H1 (cell line): Measurements from ENCODE around the gene GBP6. TPM values are rescaled to one million over a fixed set of nuclear protein-coding genes. Genes with fewer than 3 reads are reported as not detected.
A peak's percentile ranks its signal among the peaks of the same experiment; 100 is the strongest.

Source experiments
- CTCF ChIA-PET: fragments of 300-600 bp; sonication (Branson Sonifier 250); formaldehyde crosslinking; loops from one replicate; lab custom pipeline; 2021; ENCODE audit not compliant: partially characterized antibody; lab: Charles Lee
- POLR2A ChIA-PET: fragments of 300-600 bp; sonication (Branson Sonifier 250); formaldehyde crosslinking; loops from one replicate; lab custom pipeline; 2021; ENCODE audit warnings: inconsistent platforms; ENCODE audit not compliant: partially characterized antibody; lab: Charles Lee
- DNase-seq, 2 experiments: peaks; one replicate each; pipeline versions ENCODE4 v3.0.0 to v3.0.0-alpha.2; 2010 to 2022; ENCODE audit warnings: low spot score in 2 of 2, low read depth in 1 of 2, mixed read lengths in 1 of 2
- FAIRE-seq: peaks from 2 replicates; lab custom pipeline; 2011; peaks lifted over from hg19 to GRCh38; lab: Jason Lieb, UNC
- H2AFZ ChIP-seq: 2 replicates; pipeline ENCODE4 v1.8.1; 2012; ENCODE audit warnings: low read length, inconsistent platforms
- H2AK5ac ChIP-seq: 2 replicates; pipeline ENCODE4 v1.6.1; 2013; ENCODE audit warnings: low read depth, low read length
- H2BK120ac ChIP-seq: replicated peaks from 2 replicates; pipeline ENCODE3; 2013; ENCODE audit warnings: low read depth, low read length, inconsistent platforms
- H2BK12ac ChIP-seq: 2 replicates; pipeline ENCODE4 v1.6.1; 2013; ENCODE audit warnings: low read depth, low read length
- H2BK15ac ChIP-seq: 2 replicates; pipeline ENCODE4 v1.6.1; 2013; ENCODE audit warnings: low read length
- H2BK20ac ChIP-seq: 2 replicates; pipeline ENCODE4 v1.6.1; 2013; ENCODE audit warnings: low read length
- H2BK5ac ChIP-seq: 2 replicates; pipeline ENCODE4 v1.6.1; 2013; ENCODE audit warnings: low read depth, low read length
- H3K14ac ChIP-seq: 2 replicates; pipeline ENCODE4 v1.6.1; 2013; ENCODE audit warnings: inconsistent platforms; ENCODE audit not compliant: insufficient read length
- H3K18ac ChIP-seq: 2 replicates; pipeline ENCODE4 v1.6.1; 2013; ENCODE audit warnings: low read length; ENCODE audit errors: extremely low read depth
- H3K23ac ChIP-seq: 2 replicates; pipeline ENCODE4 v1.6.1; 2013; ENCODE audit warnings: inconsistent platforms; ENCODE audit not compliant: insufficient read length
- H3K23me2 ChIP-seq: 2 replicates; pipeline ENCODE4 v1.6.1; 2013; ENCODE audit warnings: low read depth, low read length
- H3K27ac ChIP-seq: 2 replicates; pipeline ENCODE4 v1.6.1; 2011; ENCODE audit warnings: low read depth, low read length, inconsistent platforms
- H3K27me3 ChIP-seq, 4 experiments: replicated peaks in 1 of 4; 1 replicate in 1 of 4; 2 replicates in 3 of 4; pipeline versions ENCODE4 v1.6.1 to v1.8.1; 2011 to 2013; ENCODE audit warnings: low read length in 3 of 4, mild to moderate bottlenecking in 3 of 4, inconsistent platforms in 2 of 4, mixed read lengths in 2 of 4, moderate library complexity in 1 of 4; ENCODE audit not compliant: control insufficient read depth in 3 of 4, insufficient read depth in 3 of 4; ENCODE audit errors: extremely low read depth in 1 of 4
- H3K36me3 ChIP-seq, 4 experiments: 2 replicates each; pipeline versions ENCODE4 v1.6.1 to v1.8.1; 2011 to 2013; ENCODE audit warnings: mild to moderate bottlenecking in 4 of 4, low read length in 3 of 4, moderate library complexity in 2 of 4, control low read depth in 1 of 4, inconsistent platforms in 1 of 4; ENCODE audit not compliant: insufficient read depth in 4 of 4, control insufficient read depth in 2 of 4
- H3K4ac ChIP-seq: replicated peaks from 2 replicates; pipeline ENCODE3; 2013; ENCODE audit warnings: low read length, low read depth, mixed read lengths, inconsistent platforms; ENCODE audit not compliant: insufficient read length
- H3K4me1 ChIP-seq, 4 experiments: replicated peaks in 1 of 4; 1 replicate in 1 of 4; 2 replicates in 3 of 4; pipeline versions ENCODE4 v1.6.1 to v1.8.1; 2011 to 2013; ENCODE audit warnings: low read length in 3 of 4, inconsistent platforms in 2 of 4, mixed read lengths in 1 of 4; ENCODE audit not compliant: insufficient read depth in 4 of 4, control insufficient read depth in 3 of 4
- H3K4me2 ChIP-seq, 2 experiments: 2 replicates each; pipeline versions ENCODE4 v1.6.1 to v1.8.1; 2011 to 2013; ENCODE audit warnings: low read depth in 2 of 2, low read length in 2 of 2, control low read depth in 1 of 2, inconsistent platforms in 1 of 2, mild to moderate bottlenecking in 1 of 2; ENCODE audit not compliant: insufficient read depth in 1 of 2
- H3K4me3 ChIP-seq, 4 experiments: fragments of 200-600, 300-600 bp in 1 of 4; sonication (generic), shearing (Covaris generic), sonication (Bioruptor Twin) in 1 of 4; 2 replicates each; pipeline versions ENCODE4 v1.5.1 to v1.8.1; 2011 to 2016; ENCODE audit warnings: low read length in 4 of 4, low read depth in 3 of 4, control low read depth in 2 of 4, inconsistent platforms in 2 of 4, mild to moderate bottlenecking in 2 of 4, mixed read lengths in 1 of 4, moderate library complexity in 1 of 4; ENCODE audit not compliant: insufficient read depth in 2 of 4; ENCODE audit errors: extremely low read depth in 1 of 4
- H3K56ac ChIP-seq: replicated peaks from 2 replicates; pipeline ENCODE3; 2013; ENCODE audit warnings: low read depth, mild to moderate bottlenecking, mixed read lengths, low read length, inconsistent platforms; ENCODE audit not compliant: insufficient read length
- H3K79me1 ChIP-seq: 2 replicates; pipeline ENCODE4 v1.6.1; 2013; ENCODE audit warnings: low read depth, low read length, control low read depth
- H3K79me2 ChIP-seq, 2 experiments: 2 replicates each; pipeline versions ENCODE4 v1.6.1 to v1.8.1; 2012 to 2013; ENCODE audit warnings: low read length in 2 of 2, mild to moderate bottlenecking in 2 of 2, inconsistent platforms in 1 of 2; ENCODE audit not compliant: insufficient read depth in 2 of 2, control insufficient read depth in 1 of 2
- H3K9ac ChIP-seq, 4 experiments: replicated peaks in 1 of 4; 1 replicate in 1 of 4; 2 replicates in 3 of 4; pipeline versions ENCODE4 v1.6.1 to v1.8.1; 2011 to 2013; ENCODE audit warnings: low read depth in 3 of 4, low read length in 3 of 4, control low read depth in 2 of 4, mild to moderate bottlenecking in 2 of 4, moderate library complexity in 2 of 4, inconsistent platforms in 1 of 4; ENCODE audit errors: extremely low read depth in 1 of 4
- H3K9me3 ChIP-seq, 2 experiments: 2 replicates each; pipeline versions ENCODE4 v1.6.1 to v1.8.1; 2012 to 2013; ENCODE audit warnings: mild to moderate bottlenecking in 2 of 2, moderate library complexity in 2 of 2, control low read depth in 1 of 2, inconsistent platforms in 1 of 2, low read depth in 1 of 2, low read length in 1 of 2, mixed read lengths in 1 of 2; ENCODE audit not compliant: insufficient read depth in 2 of 2
- H4K20me1 ChIP-seq, 2 experiments: replicated peaks in 1 of 2; 2 replicates each; pipeline versions ENCODE3 to v1.8.1; 2011 to 2013; ENCODE audit warnings: inconsistent platforms in 2 of 2, low read length in 2 of 2, mild to moderate bottlenecking in 1 of 2; ENCODE audit not compliant: insufficient read depth in 2 of 2, control insufficient read depth in 1 of 2
- H4K5ac ChIP-seq: 2 replicates; pipeline ENCODE4 v1.6.1; 2013; ENCODE audit warnings: low read length, low read depth, mixed read lengths, inconsistent platforms; ENCODE audit not compliant: insufficient read length
- H4K8ac ChIP-seq: 2 replicates; pipeline ENCODE4 v1.8.0; 2013; ENCODE audit warnings: mild to moderate bottlenecking, moderate library complexity, low read length, inconsistent platforms; ENCODE audit not compliant: insufficient read depth; ENCODE audit errors: extremely low read depth
- H4K91ac ChIP-seq: replicated peaks from 2 replicates; pipeline ENCODE3; 2013; ENCODE audit warnings: low read length, mixed read lengths, inconsistent platforms; ENCODE audit not compliant: insufficient read length
- JUND ChIP-seq: IDR thresholded peaks from 2 replicates; pipeline ENCODE4 v1.6.1; 2011; ENCODE audit warnings: mild to moderate bottlenecking, improper control_type of control experiment, low read length
- RAD21 ChIP-seq, 2 experiments: IDR thresholded peaks in 1 of 2; conservative IDR thresholded peaks in 1 of 2; 2 replicates each; pipeline ENCODE4 v1.6.1; 2011; ENCODE audit warnings: low read depth in 2 of 2, low read length in 2 of 2, improper control_type of control experiment in 1 of 2, inconsistent platforms in 1 of 2, mild to moderate bottlenecking in 1 of 2, moderate library complexity in 1 of 2
- TAF1 ChIP-seq: IDR thresholded peaks from 2 replicates; pipeline ENCODE4 v1.6.1; 2011; ENCODE audit warnings: mild to moderate bottlenecking, low read depth, low read length
- TEAD4 ChIP-seq: IDR thresholded peaks from 2 replicates; pipeline ENCODE4 v1.6.1; 2012; ENCODE audit warnings: low read depth, low read length, inconsistent platforms, mixed read lengths
- YY1 ChIP-seq: IDR thresholded peaks from 2 replicates; pipeline ENCODE4 v1.6.1; 2011; ENCODE audit warnings: low read depth, mild to moderate bottlenecking, low read length
- WGBS, 2 experiments: shearing (Covaris generic) in 1 of 2; methylation state at CpG; one replicate each; pipeline versions ENCODE4 v1.1.6 to v1.1.7; 2013 to 2015; ENCODE audit warnings: low lambda C conversion rate in 2 of 2, mixed read lengths in 2 of 2, inconsistent platforms in 1 of 2, low coverage in 1 of 2, missing lambda C conversion rate in 1 of 2; ENCODE audit not compliant: insufficient replicate concordance in 2 of 2, insufficient coverage in 1 of 2, insufficient read length in 1 of 2; ENCODE audit errors: extremely low coverage in 1 of 2, missing lambda C conversion rate in 1 of 2; 5-methylcytosine and 5-hydroxymethylcytosine counted together
- polyA plus RNA-seq, 7 experiments: library from polyadenylated mRNA; depleted of rRNA in 3 of 7; stranded (reverse) in 5 of 7; unstranded in 2 of 7; fragments of >200 nt in 5 of 7; fragments of 200-250 nt in 2 of 7; gene quantifications; 1 replicate in 5 of 7; 2 replicates in 1 of 7; 4 replicates in 1 of 7; pipeline versions ENCODE4 v1.2.1 to v1.2.3, GENCODE V29; 2011 to 2013; ENCODE audit warnings: missing spikeins in 2 of 7, mixed read lengths in 2 of 7
- total RNA-seq: library from RNA; stranded (reverse); fragmentation: NEBNext Ultra II Directional; extraction: Animal tissue kit (Norgen Biotek cat#: 25700); gene quantifications from 2 replicates; pipeline ENCODE4 v1.2.1, GENCODE V29; 2021
- TF ChIP-seq, protein P1 (sequence below): IDR thresholded peaks from 2 replicates; pipeline ENCODE4 v1.6.1; 2012; ENCODE audit warnings: inconsistent platforms
- TF ChIP-seq, protein P2 (sequence below), 3 experiments: IDR thresholded peaks; 1 replicate in 2 of 3; 2 replicates in 1 of 3; pipeline versions ENCODE4 v1.5.1 to v1.6.1; 2011; ENCODE audit warnings: low read length in 3 of 3, mild to moderate bottlenecking in 3 of 3, inconsistent platforms in 2 of 3, low read depth in 1 of 3, moderate library complexity in 1 of 3; ENCODE audit not compliant: insufficient read depth in 1 of 3; ENCODE audit errors: control extremely low read depth in 1 of 3
- TF ChIP-seq, protein P3 (sequence below): IDR thresholded peaks from 2 replicates; pipeline ENCODE4 v1.6.1; 2012; ENCODE audit warnings: inconsistent platforms

Gene GBP6
- total and polyA plus RNA-seq, 2 of the 8 experiments (the other 6 are each of a cell fraction or from before 2014, with no cell fraction given): not detected

DNA sequence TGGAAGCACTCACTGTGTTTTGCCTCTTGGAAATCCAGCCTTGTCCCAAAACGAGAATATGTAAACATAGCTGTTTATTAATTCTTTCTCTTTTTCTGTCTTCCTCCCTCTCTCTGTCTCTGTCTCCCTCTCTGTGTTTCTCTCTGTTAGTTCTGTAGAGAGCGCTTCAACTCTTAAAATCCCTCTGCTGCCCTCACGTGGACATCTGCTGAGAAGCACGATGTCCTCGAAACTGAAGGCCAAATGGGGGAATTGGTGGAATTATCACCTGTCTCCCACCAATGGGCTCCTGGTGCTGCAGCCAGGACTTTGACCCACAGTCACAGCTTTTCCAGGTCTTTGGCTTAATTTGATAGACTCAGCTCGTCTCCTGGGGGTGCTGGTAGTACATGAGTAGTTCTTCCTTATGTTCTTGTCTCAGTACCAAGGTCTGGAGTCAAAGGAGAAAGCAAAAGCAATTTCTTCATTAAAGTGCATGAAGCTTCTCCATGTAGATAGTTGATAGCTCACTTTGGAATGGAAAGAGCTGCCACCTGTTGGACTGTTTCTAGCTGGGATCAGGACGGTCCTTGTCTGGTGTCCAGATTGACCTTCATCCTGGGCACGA, 5.5 kb upstream of the GBP6 start:
- TF ChIP-seq, protein P1, sequence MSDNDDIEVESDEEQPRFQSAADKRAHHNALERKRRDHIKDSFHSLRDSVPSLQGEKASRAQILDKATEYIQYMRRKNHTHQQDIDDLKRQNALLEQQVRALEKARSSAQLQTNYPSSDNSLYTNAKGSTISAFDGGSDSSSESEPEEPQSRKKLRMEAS: 0 out of 2 replicates have a peak, but pooled peaks have one; percentile 50
- TF ChIP-seq TAF1: no peak
- no peak for TF ChIP-seq JUND
- TF ChIP-seq, protein P2, sequence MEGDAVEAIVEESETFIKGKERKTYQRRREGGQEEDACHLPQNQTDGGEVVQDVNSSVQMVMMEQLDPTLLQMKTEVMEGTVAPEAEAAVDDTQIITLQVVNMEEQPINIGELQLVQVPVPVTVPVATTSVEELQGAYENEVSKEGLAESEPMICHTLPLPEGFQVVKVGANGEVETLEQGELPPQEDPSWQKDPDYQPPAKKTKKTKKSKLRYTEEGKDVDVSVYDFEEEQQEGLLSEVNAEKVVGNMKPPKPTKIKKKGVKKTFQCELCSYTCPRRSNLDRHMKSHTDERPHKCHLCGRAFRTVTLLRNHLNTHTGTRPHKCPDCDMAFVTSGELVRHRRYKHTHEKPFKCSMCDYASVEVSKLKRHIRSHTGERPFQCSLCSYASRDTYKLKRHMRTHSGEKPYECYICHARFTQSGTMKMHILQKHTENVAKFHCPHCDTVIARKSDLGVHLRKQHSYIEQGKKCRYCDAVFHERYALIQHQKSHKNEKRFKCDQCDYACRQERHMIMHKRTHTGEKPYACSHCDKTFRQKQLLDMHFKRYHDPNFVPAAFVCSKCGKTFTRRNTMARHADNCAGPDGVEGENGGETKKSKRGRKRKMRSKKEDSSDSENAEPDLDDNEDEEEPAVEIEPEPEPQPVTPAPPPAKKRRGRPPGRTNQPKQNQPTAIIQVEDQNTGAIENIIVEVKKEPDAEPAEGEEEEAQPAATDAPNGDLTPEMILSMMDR (IDR thresholded peaks at IDR 0.05; ENCODE audit: control extremely low read depth in 1 of 3, insufficient read depth in 1 of 3, low read depth in 1 of 3, low read length in 3 of 3): peak; percentile 53 to 87 (median 87)
- TF ChIP-seq YY1: peak; percentile 37; the same call in 1 of the 2 replicates
- TF ChIP-seq, protein P3, sequence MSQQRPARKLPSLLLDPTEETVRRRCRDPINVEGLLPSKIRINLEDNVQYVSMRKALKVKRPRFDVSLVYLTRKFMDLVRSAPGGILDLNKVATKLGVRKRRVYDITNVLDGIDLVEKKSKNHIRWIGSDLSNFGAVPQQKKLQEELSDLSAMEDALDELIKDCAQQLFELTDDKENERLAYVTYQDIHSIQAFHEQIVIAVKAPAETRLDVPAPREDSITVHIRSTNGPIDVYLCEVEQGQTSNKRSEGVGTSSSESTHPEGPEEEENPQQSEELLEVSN: peak; percentile 45; the same call in 1 of the 2 replicates
- TF ChIP-seq TEAD4: no peak
- peak; percentile 90 to 91 for TF ChIP-seq RAD21 (IDR thresholded peaks at IDR 0.05 in 1 of 2, conservative IDR thresholded peaks at IDR 0.05 in 1 of 2; ENCODE audit: low read depth in 2 of 2, low read length in 2 of 2)
- Histone ChIP-seq H2BK5ac (no peak overlapping the region), H3K18ac (no peak overlapping the region), H4K20me1 (no peaks in the 10 kb centered on the region), H2AK5ac (no peak overlapping the region), H4K91ac (no peak overlapping the region), H3K4me2 (no peak overlapping the region), H3K27me3 (no peaks in the 10 kb centered on the region), H3K4me3 (no peak overlapping the region), H4K5ac (no peak overlapping the region), H3K79me1 (no peaks in the 10 kb centered on the region), H2BK15ac (no peak overlapping the region), H2BK120ac (no peak overlapping the region), H3K79me2 (no peaks in the 10 kb centered on the region), H3K9me3 (no peaks in the 10 kb centered on the region), H2BK20ac (no peak overlapping the region), H3K4ac (no peak overlapping the region), H3K14ac (no peak overlapping the region), H4K8ac (no peak overlapping the region), H3K9ac (no peak overlapping the region), H3K27ac (no peak overlapping the region), H3K4me1 (0 out of 7 replicates have a peak, but pooled peaks cover 0 to 2% (median 0%) of the 10 kb centered on the region in 4 experiments), H3K36me3 (no peaks in the 10 kb centered on the region), H2AFZ (no peak overlapping the region), H2BK12ac (no peak overlapping the region), H3K23ac (no peak overlapping the region), H3K23me2 (no peaks in the 10 kb centered on the region), H3K56ac (no peak overlapping the region)
- peak; percentile 23 to 86 for DNase-seq
- ChIA-PET CTCF (interaction anchor here (0.6 to 2.6 kb wide), 34 partner anchors 9 to 563 kb away, joined by 3 to 20 read pairs (median 4); no protein-coding TSS in a partner anchor), POLR2A (no interaction called here)
- 27% methylated on average over 8 of the region's 8 CpGs; no CpG with 5 or more reads in 1 of the 2 experiments for WGBS, 2 experiments
- peak; percentile 97 for FAIRE-seq
